Chondrocyte (in vitro differentiated cells): Measurements from ENCODE around the gene USP32. TPM values are rescaled to one million over a fixed set of nuclear protein-coding genes. Genes with fewer than 3 reads are reported as not detected.
"Not testable (repeated sequence)": the region's sequence is repeated elsewhere in the genome, so short reads cannot be mapped to it uniquely, and the experiment has no call there.

Experiments used
- DNase-seq: peaks from one replicate; pipeline ENCODE4 v3.0.0; 2021; ENCODE audit warnings: mixed read lengths, low spot score
- H3K27ac Mint-ChIP-seq: one replicate; pipeline ENCODE4 v1.8.0; 2021; ENCODE audit warnings: mild to moderate bottlenecking, moderate library complexity, mixed read lengths; ENCODE audit not compliant: unreplicated experiment
- H3K27me3 Mint-ChIP-seq: 2 replicates; pipeline ENCODE4 v1.8.0; 2021; ENCODE audit warnings: low read depth, mixed read lengths
- H3K36me3 Mint-ChIP-seq: 2 replicates; pipeline ENCODE4 v1.8.0; 2021; ENCODE audit warnings: low read depth, mixed read lengths
- H3K4me1 Mint-ChIP-seq: 2 replicates; pipeline ENCODE4 v1.8.0; 2021; ENCODE audit warnings: low read depth, mild to moderate bottlenecking, mixed read lengths
- H3K4me3 Mint-ChIP-seq: one replicate; pipeline ENCODE4 v1.8.0; 2021; ENCODE audit warnings: mild to moderate bottlenecking, moderate library complexity, mixed read lengths; ENCODE audit not compliant: unreplicated experiment
- H3K9me3 Mint-ChIP-seq: 2 replicates; pipeline ENCODE4 v1.8.0; 2021; ENCODE audit warnings: low read depth, mixed read lengths
- total RNA-seq: library from RNA; stranded (reverse); gene quantifications from 3 replicates; pipeline ENCODE4 v1.2.1, GENCODE V29; 2021
- TF ChIP-seq, protein P1 (sequence below): fragments of 200-600 bp; sonication (generic); IDR thresholded peaks from 2 replicates; pipeline ENCODE4 v1.5.0; 2021; ENCODE audit warnings: antibody characterized with exemption, mild to moderate bottlenecking, moderate library complexity

Gene USP32
- total RNA-seq, 1 donor from 2014 or later: 42.2 TPM

- no peaks in the 10 kb centered on the region for H3K27me3 Mint-ChIP-seq
- H3K36me3 Mint-ChIP-seq: no peaks in the 10 kb centered on the region
- H3K4me3 Mint-ChIP-seq: no peak overlapping the region
- H3K9me3 Mint-ChIP-seq: no peaks in the 10 kb centered on the region
- TF ChIP-seq, protein P1, sequence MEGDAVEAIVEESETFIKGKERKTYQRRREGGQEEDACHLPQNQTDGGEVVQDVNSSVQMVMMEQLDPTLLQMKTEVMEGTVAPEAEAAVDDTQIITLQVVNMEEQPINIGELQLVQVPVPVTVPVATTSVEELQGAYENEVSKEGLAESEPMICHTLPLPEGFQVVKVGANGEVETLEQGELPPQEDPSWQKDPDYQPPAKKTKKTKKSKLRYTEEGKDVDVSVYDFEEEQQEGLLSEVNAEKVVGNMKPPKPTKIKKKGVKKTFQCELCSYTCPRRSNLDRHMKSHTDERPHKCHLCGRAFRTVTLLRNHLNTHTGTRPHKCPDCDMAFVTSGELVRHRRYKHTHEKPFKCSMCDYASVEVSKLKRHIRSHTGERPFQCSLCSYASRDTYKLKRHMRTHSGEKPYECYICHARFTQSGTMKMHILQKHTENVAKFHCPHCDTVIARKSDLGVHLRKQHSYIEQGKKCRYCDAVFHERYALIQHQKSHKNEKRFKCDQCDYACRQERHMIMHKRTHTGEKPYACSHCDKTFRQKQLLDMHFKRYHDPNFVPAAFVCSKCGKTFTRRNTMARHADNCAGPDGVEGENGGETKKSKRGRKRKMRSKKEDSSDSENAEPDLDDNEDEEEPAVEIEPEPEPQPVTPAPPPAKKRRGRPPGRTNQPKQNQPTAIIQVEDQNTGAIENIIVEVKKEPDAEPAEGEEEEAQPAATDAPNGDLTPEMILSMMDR: no peak
- peaks cover 11% of the 10 kb centered on the region for H3K4me1 Mint-ChIP-seq
- DNase-seq: no peak
- no peak overlapping the region for H3K27ac Mint-ChIP-seq
Observed at GRCh38 chr17:60318326-60318725, 73.6 kb downstream of the USP32 start.

- Mint-ChIP-seq H3K9me3 (no peaks in the 10 kb centered on the region), H3K27me3 (no peaks in the 10 kb centered on the region), H3K4me3 (no peak overlapping the region), H3K4me1 (peaks cover 13% of the 10 kb centered on the region), H3K36me3 (no peaks in the 10 kb centered on the region), H3K27ac (no peak overlapping the region)
- TF ChIP-seq, protein P1: peak; percentile 37
- DNase-seq: no peak
Observed at GRCh38 chr17:60315650-60316049, 76.3 kb downstream of the USP32 start.

- H3K9me3 Mint-ChIP-seq, DNase-seq, H3K27ac Mint-ChIP-seq, H3K4me3 Mint-ChIP-seq, H3K27me3 Mint-ChIP-seq, H3K36me3 Mint-ChIP-seq: not testable (repeated sequence)
- H3K4me1 Mint-ChIP-seq: peaks cover 13% of the 10 kb centered on the region
Observed at GRCh38 chr17:60314900-60315299, 77.0 kb downstream of the USP32 start.

- Mint-ChIP-seq H3K9me3 (no peaks in the 10 kb centered on the region), H3K27me3 (no peaks in the 10 kb centered on the region), H3K4me3 (no peak overlapping the region), H3K36me3 (no peaks in the 10 kb centered on the region), H3K27ac (no peak overlapping the region), H3K4me1 (peaks cover 13% of the 10 kb centered on the region)
- TF ChIP-seq, protein P1: no peak
- no peak for DNase-seq
Observed at GRCh38 chr17:60314423-60314822, 77.5 kb downstream of the USP32 start.

DNA sequence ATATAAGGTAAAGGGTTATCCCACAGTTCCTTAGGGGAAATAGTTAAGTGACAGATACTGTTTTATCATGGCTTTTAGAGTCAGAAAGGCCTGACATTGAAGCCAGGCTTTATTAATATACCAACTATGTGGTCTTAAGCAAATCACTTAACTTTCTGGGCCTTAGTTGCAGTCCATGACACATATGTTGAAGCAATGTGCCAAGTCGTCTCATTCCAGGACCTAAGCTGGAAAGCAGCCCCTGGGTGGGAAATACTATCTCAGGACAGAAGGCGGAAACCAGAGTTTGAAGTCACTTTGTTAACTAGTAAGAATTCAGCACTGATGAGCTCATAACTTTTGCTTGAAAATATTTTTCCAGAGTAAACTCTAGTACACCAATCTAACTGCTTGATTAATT lies 80.0 kb downstream of the USP32 start:
- H3K36me3 Mint-ChIP-seq: peaks cover 2% of the 10 kb centered on the region
- no peaks in the 10 kb centered on the region for H3K9me3 Mint-ChIP-seq
- no peaks in the 10 kb centered on the region for H3K27me3 Mint-ChIP-seq
- TF ChIP-seq, protein P1: no peak
- H3K27ac Mint-ChIP-seq: no peak overlapping the region
- peaks cover 13% of the 10 kb centered on the region for H3K4me1 Mint-ChIP-seq
- H3K4me3 Mint-ChIP-seq: no peak overlapping the region
- DNase-seq: no peak

GRCh38 chr17:60311186-60311585 lies 80.7 kb downstream of the USP32 start:
- TF ChIP-seq, protein P1: no peak
- Mint-ChIP-seq H3K9me3 (no peaks in the 10 kb centered on the region), H3K36me3 (peaks cover 2% of the 10 kb centered on the region), H3K27ac (no peak overlapping the region), H3K4me3 (no peak overlapping the region), H3K27me3 (no peaks in the 10 kb centered on the region), H3K4me1 (peaks cover 13% of the 10 kb centered on the region)
- no peak for DNase-seq
